ENCODE results near the gene FANCD2.
"Not testable (repeated sequence)": the region's sequence is repeated elsewhere in the genome, so short reads cannot be mapped to it uniquely, and the experiment has no call there.

Gene FANCD2

GRCh38 chr3:10099041-10099440 is 72.8 kb downstream of the FANCD2 start:
- DNase-seq (ENCODE audit: low read depth in 2 of 2), result no peak

- no peak for DNase-seq (ENCODE audit: low read depth in 2 of 2)
Observed at GRCh38 chr3:10106919-10107318, 80.7 kb downstream of the FANCD2 start.

- DNase-seq (ENCODE audit: low read depth in 2 of 2), result no peak
Observed at GRCh38 chr3:10108091-10108490, 81.9 kb downstream of the FANCD2 start, which contains the start of gene FANCD2OS. Gene FANCD2OS (minus strand): TSS chr3:10108255. CDS start chr3:10104774, 3,481 bp downstream.

GRCh38 chr3:10115326-10116137 is 89.3 kb downstream of the FANCD2 start, which contains the start of gene BRK1:
Gene BRK1 (plus strand): TSS chr3:10115675. CDS start chr3:10115702, 27 bp downstream.
- DNase-seq (ENCODE audit: low read depth in 2 of 2), result peak; percentile 85 to 90

- DNase-seq (ENCODE audit: low read depth in 2 of 2), result no peak
Observed at GRCh38 chr3:10116138-10116460, 89.9 kb downstream of the FANCD2 start.

- no peak for DNase-seq (ENCODE audit: low read depth in 2 of 2)
Observed at GRCh38 chr3:10116928-10117327, 90.7 kb downstream of the FANCD2 start.

GRCh38 chr3:10119376-10119775 is 93.1 kb downstream of the FANCD2 start:
- no peak for DNase-seq (ENCODE audit: low read depth in 2 of 2)

- no peak for DNase-seq (ENCODE audit: low read depth in 2 of 2)
Observed at GRCh38 chr3:10121064-10121463, 94.8 kb downstream of the FANCD2 start.

GRCh38 chr3:10122724-10123123 is 96.5 kb downstream of the FANCD2 start:
- DNase-seq (ENCODE audit: low read depth in 2 of 2), result no peak

- DNase-seq (ENCODE audit: low read depth in 2 of 2), result not testable (repeated sequence)
Observed at GRCh38 chr3:10135872-10136271, 109.6 kb downstream of the FANCD2 start.

GRCh38 chr3:10136426-10137005 is 110.3 kb downstream of the FANCD2 start:
- no peak for DNase-seq (ENCODE audit: low read depth in 2 of 2)

- no peak for DNase-seq (ENCODE audit: low read depth in 2 of 2)
Observed at GRCh38 chr3:10137178-10137577, 110.9 kb downstream of the FANCD2 start.

- DNase-seq (ENCODE audit: low read depth in 2 of 2), result no peak
Observed at GRCh38 chr3:10140996-10141546, 114.8 kb downstream of the FANCD2 start.

- no peak for DNase-seq (ENCODE audit: low read depth in 2 of 2)
Observed at GRCh38 chr3:10142707-10143560, 116.7 kb downstream of the FANCD2 start.

GRCh38 chr3:10145685-10146084 is 119.4 kb downstream of the FANCD2 start:
- DNase-seq (ENCODE audit: low read depth in 2 of 2), result no peak

- no peak for DNase-seq (ENCODE audit: low read depth in 2 of 2)
Observed at GRCh38 chr3:10149226-10149625, 123.0 kb downstream of the FANCD2 start.

GRCh38 chr3:10150987-10151386 is 124.8 kb downstream of the FANCD2 start:
- no peak for DNase-seq (ENCODE audit: low read depth in 2 of 2)
